NCI-H2029 treated with DMSO at 0.1 percent for 48 hours (cell line): Measurements from ENCODE around the gene GMDS.

Source experiments
- DNase-seq: peaks from one replicate; lab custom pipeline; 2025; lab: John Stamatoyannopoulos, UW

The GMDS gene

GRCh38 chr6:1832844-1833787, 412.3 kb downstream of the GMDS start:
- DNase-seq: peak; percentile 71

DNA sequence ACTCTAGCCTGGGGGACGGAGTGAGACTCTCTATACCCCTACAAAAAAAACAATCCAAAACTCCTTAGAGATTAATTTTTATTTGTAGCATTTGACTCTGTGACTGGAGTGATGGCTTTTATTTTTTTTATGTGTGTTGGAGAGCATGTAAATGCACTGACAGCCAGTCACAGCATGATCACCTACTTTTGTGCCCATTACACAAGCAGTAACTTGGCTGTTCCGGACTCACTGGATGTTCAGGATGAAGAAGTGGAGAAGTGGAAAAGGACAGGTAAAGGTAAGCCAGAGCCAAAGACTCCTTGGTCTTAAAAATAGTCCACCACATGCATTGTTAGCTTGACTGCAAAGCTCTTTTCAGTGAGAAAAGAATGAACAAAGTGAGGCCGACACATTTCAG, 413.0 kb downstream of the GMDS start:
- no peak for DNase-seq

GRCh38 chr6:1827984-1828793, 417.2 kb downstream of the GMDS start:
- no peak for DNase-seq

DNA sequence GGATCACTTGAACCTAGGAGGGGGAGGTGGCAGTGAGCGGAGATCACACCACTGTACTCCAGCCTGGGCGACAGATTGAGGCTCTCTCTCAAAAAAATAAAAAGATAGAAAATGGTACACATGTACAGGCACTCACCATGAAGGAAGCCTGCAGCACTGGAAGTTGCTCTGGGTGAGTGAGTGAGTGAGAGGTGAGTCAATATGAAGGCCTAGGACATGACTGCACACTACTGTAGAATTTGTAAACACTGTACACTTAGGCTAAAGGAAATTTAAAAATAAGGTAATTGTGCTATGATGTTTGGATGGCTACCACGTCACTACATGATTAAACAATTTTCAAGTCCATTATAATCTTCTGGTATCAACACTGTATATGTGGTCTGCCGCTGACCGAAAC, 419.5 kb downstream of the GMDS start:
- no peak for DNase-seq

GRCh38 chr6:1825277-1825676, 420.1 kb downstream of the GMDS start:
- DNase-seq: no peak

DNA sequence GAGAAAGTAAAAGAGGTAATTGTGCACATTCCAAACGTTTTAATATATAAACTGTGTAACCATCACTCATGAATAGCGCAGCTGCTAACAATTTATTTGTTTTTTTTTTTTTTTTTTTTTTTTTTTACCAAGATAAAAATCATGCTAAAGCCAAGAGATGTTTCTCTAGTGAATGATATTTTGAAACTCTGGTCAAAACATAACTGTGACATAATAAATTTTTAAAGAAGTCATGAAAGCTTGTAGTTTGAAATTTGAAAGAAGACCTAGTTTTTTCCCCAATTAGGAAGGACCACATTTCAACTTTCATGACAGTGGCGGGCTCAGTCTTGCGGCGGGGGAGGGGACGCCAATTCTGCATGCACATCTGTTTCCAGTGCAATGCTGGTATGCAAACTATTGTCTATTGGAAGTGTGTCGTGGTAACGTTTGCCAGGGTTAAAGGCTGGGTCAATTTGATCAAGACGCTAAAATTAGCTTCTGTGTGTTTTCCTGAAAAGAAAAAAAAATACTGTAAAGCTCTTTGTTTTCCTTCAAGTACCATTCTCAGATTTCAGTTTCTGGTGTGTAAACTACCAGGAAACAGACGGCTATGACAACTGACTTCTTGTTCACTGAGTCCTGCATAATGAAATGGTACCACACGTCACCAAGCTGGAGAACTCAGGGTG, 423.8 kb downstream of the GMDS start:
- DNase-seq: peak; percentile 93

DNA sequence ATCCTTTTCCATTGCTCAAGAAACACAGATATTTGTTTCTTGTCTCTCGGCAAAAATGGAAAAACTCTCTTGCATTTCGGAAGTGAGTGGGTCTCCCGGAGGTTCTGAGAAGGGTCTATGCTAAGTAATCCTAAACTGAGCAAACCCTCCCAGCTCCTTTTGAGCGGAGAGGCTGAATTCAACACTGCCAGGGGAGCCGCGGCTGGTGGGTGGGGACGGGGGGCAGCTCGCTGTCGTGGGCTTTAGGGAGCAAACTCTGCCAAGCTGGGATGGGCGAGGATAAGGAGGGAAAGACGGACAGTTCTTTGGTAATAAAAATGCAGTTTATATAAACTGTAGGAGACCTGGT, 424.3 kb downstream of the GMDS start:
- no peak for DNase-seq

DNA sequence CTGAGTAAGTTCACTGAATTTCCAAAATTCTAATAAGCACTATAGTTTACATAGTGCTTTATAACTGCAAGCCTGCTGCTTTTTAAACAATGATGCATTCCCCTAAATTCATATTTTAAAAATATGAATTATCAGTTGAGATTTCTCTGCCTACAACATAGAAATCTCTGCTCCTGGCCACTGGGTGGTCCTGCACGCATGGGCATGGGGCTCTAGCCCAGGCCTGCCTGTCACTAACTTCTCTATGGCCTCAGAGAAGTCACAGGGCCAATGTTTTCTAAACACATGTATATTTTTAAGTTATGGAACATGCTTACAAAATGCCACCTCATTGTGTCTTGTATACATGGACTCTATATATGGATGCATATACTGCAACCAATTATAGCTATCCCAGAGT, 424.7 kb downstream of the GMDS start:
- DNase-seq: no peak

DNA sequence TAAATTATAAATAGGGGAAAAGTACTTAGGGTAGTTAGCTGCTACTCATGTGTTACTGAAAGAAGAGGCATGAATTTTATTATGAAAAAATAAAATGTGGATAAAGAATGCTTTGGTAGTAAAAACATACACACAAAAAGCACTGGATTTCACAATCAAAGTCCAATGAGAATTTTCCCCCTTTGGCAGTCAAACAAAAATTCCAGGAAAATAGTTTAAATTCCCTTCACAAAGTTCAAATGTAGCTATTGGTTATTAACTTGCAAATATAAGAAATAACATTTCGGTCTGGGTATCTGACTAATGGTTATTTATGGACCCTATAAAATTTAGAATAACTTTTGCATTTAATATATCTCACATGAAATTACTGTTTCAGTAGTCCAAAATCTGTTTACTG, 425.2 kb downstream of the GMDS start:
- DNase-seq: no peak

GRCh38 chr6:1819007-1819406, 426.4 kb downstream of the GMDS start:
- no peak for DNase-seq

DNA sequence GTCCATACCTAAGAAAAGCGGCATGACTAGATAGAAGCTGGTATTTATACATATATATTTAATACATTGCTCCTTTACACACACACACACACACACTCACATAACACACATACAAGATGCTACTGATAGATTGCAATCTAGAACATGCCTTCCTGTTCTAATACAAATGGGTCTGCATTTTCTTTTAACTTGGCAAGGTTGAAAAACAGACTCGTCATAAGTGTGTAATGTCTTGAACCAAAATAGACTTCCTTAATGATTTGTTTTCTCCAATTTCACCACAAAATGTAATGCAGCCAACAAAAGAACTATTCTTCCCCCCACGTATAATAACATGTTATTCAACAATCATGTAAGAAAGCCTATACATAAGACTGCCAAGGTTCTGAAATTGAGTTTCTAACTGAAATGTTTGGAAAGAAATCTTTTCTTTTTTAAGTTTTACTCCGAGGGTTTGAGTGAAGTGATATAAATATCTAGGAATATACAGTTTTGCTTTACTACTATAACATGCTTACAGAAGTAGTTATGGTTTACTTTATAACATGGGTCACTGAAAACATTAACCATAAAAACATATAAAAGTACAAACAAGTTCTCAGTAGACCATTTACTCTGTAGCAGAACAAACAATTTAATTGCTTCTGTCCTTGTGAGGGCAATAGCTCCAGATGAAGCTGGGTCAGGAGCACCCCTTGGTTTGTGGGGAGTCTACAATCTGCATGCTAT, 428.2 kb downstream of the GMDS start:
- no peak for DNase-seq

- DNase-seq: no peak
Observed at GRCh38 chr6:1815827-1816452, 429.5 kb downstream of the GMDS start.

DNA sequence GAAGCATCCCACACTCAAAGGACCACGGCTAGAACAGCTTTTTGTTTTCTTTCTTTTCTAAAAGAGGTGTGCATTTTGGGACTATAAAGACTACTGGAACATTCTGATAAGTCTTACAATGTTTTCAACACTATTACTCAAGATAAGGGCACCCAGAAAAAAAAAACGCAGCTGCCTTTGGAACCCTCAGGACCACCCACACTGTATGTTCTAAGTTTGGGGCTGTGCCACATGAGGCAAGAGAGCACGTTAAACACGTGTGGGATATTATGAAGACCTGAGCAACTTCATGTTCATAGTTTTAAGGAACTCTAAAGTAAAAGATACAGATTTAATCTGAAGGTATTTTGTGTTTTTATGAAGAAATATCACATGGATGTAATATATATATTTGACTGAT, 431.1 kb downstream of the GMDS start:
- DNase-seq: no peak

- no peak for DNase-seq
Observed at GRCh38 chr6:1812487-1812886, 432.9 kb downstream of the GMDS start.

DNA sequence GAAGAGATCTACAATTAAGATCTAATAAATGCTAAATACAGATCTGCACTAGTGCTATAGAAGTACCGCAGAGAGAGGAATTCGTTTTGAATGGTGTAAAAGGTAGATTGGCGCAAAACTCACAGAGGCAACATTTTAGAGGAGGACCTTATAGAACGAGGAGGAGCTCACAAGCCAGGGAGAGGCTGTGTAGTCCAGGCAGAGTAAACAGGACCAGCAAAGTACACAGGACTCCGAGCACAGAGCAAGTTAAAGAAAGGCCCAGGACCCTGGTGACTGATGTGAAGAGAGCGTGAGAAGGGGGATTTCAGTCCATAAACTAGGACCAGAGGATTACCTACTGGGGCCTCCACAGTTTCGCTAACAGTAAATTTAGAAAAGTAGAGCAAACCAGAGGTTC, 433.4 kb downstream of the GMDS start:
- no peak for DNase-seq

- no peak for DNase-seq
Observed at GRCh38 chr6:1810880-1811279, 434.5 kb downstream of the GMDS start.

GRCh38 chr6:1809291-1809988, 436.0 kb downstream of the GMDS start:
- DNase-seq: no peak

DNA sequence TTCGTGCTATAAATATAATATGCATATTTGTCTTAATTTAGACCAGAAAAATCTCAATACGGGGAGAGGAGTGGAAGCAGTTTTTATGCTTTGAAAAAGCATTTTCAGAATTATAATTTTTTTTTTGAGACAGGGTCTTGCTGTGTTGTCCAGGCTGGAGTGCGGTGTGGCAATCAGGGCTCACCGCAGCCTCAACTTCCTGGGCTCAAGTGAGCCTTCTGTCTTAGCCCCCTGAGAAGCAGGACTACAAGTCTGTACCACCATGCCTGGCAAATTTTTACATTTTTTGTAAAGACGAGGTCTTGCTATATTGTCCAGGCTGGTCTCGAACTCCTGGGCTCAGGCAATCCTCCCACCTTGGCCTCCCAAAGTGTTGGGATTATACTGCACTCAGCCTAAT, 438.5 kb downstream of the GMDS start:
- no peak for DNase-seq

- DNase-seq: no peak
Observed at GRCh38 chr6:1802491-1803395, 442.7 kb downstream of the GMDS start.

DNA sequence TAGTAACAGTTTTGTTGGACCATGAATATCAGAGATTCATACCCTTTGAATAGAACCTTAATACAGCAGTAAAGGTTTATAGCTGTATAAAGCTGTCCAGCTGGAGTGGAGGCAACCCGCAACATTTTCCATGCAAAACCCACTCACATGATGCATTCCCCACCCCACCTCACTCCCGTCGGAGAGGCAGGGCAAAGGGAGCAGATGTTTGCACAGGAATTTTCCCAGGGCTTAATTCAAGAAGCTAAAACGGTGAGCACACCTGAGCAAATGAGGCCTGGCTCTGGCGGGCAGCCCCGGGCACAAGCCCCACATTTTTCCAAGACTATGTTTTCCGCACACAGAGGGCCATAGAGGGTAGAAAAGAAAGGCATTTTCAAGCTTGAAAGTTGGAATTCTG, 444.0 kb downstream of the GMDS start:
- DNase-seq: no peak
